H1 (cell line): ENCODE data around the gene FIZ1. TPM values are rescaled to one million over a fixed set of nuclear protein-coding genes. Genes with fewer than 3 reads are reported as not detected.

ENCODE experiments used
- CTCF ChIA-PET: fragments of 300-600 bp; sonication (Branson Sonifier 250); formaldehyde crosslinking; loops from one replicate; lab custom pipeline; 2021; ENCODE audit not compliant: partially characterized antibody; lab: Charles Lee
- POLR2A ChIA-PET: fragments of 300-600 bp; sonication (Branson Sonifier 250); formaldehyde crosslinking; loops from one replicate; lab custom pipeline; 2021; ENCODE audit warnings: inconsistent platforms; ENCODE audit not compliant: partially characterized antibody; lab: Charles Lee
- DNase-seq, 2 experiments: peaks; one replicate each; pipeline versions ENCODE4 v3.0.0 to v3.0.0-alpha.2; 2010 to 2022; ENCODE audit warnings: low spot score in 2 of 2, low read depth in 1 of 2, mixed read lengths in 1 of 2
- FAIRE-seq: peaks from 2 replicates; lab custom pipeline; 2011; peaks lifted over from hg19 to GRCh38; lab: Jason Lieb, UNC
- H2AFZ ChIP-seq: 2 replicates; pipeline ENCODE4 v1.8.1; 2012; ENCODE audit warnings: low read length, inconsistent platforms
- H2AK5ac ChIP-seq: 2 replicates; pipeline ENCODE4 v1.6.1; 2013; ENCODE audit warnings: low read depth, low read length
- H2BK120ac ChIP-seq: replicated peaks from 2 replicates; pipeline ENCODE3; 2013; ENCODE audit warnings: low read depth, low read length, inconsistent platforms
- H2BK12ac ChIP-seq: 2 replicates; pipeline ENCODE4 v1.6.1; 2013; ENCODE audit warnings: low read depth, low read length
- H2BK15ac ChIP-seq: 2 replicates; pipeline ENCODE4 v1.6.1; 2013; ENCODE audit warnings: low read length
- H2BK20ac ChIP-seq: 2 replicates; pipeline ENCODE4 v1.6.1; 2013; ENCODE audit warnings: low read length
- H2BK5ac ChIP-seq: 2 replicates; pipeline ENCODE4 v1.6.1; 2013; ENCODE audit warnings: low read depth, low read length
- H3K14ac ChIP-seq: 2 replicates; pipeline ENCODE4 v1.6.1; 2013; ENCODE audit warnings: inconsistent platforms; ENCODE audit not compliant: insufficient read length
- H3K18ac ChIP-seq: 2 replicates; pipeline ENCODE4 v1.6.1; 2013; ENCODE audit warnings: low read length; ENCODE audit errors: extremely low read depth
- H3K23ac ChIP-seq: 2 replicates; pipeline ENCODE4 v1.6.1; 2013; ENCODE audit warnings: inconsistent platforms; ENCODE audit not compliant: insufficient read length
- H3K23me2 ChIP-seq: 2 replicates; pipeline ENCODE4 v1.6.1; 2013; ENCODE audit warnings: low read depth, low read length
- H3K27ac ChIP-seq: 2 replicates; pipeline ENCODE4 v1.6.1; 2011; ENCODE audit warnings: low read depth, low read length, inconsistent platforms
- H3K27me3 ChIP-seq, 4 experiments: replicated peaks in 1 of 4; 1 replicate in 1 of 4; 2 replicates in 3 of 4; pipeline versions ENCODE4 v1.6.1 to v1.8.1; 2011 to 2013; ENCODE audit warnings: low read length in 3 of 4, mild to moderate bottlenecking in 3 of 4, inconsistent platforms in 2 of 4, mixed read lengths in 2 of 4, moderate library complexity in 1 of 4; ENCODE audit not compliant: control insufficient read depth in 3 of 4, insufficient read depth in 3 of 4; ENCODE audit errors: extremely low read depth in 1 of 4
- H3K36me3 ChIP-seq, 4 experiments: 2 replicates each; pipeline versions ENCODE4 v1.6.1 to v1.8.1; 2011 to 2013; ENCODE audit warnings: mild to moderate bottlenecking in 4 of 4, low read length in 3 of 4, moderate library complexity in 2 of 4, control low read depth in 1 of 4, inconsistent platforms in 1 of 4; ENCODE audit not compliant: insufficient read depth in 4 of 4, control insufficient read depth in 2 of 4
- H3K4ac ChIP-seq: replicated peaks from 2 replicates; pipeline ENCODE3; 2013; ENCODE audit warnings: low read length, low read depth, mixed read lengths, inconsistent platforms; ENCODE audit not compliant: insufficient read length
- H3K4me1 ChIP-seq, 4 experiments: replicated peaks in 1 of 4; 1 replicate in 1 of 4; 2 replicates in 3 of 4; pipeline versions ENCODE4 v1.6.1 to v1.8.1; 2011 to 2013; ENCODE audit warnings: low read length in 3 of 4, inconsistent platforms in 2 of 4, mixed read lengths in 1 of 4; ENCODE audit not compliant: insufficient read depth in 4 of 4, control insufficient read depth in 3 of 4
- H3K4me2 ChIP-seq, 2 experiments: 2 replicates each; pipeline versions ENCODE4 v1.6.1 to v1.8.1; 2011 to 2013; ENCODE audit warnings: low read depth in 2 of 2, low read length in 2 of 2, control low read depth in 1 of 2, inconsistent platforms in 1 of 2, mild to moderate bottlenecking in 1 of 2; ENCODE audit not compliant: insufficient read depth in 1 of 2
- H3K4me3 ChIP-seq, 4 experiments: fragments of 200-600, 300-600 bp in 1 of 4; sonication (generic), shearing (Covaris generic), sonication (Bioruptor Twin) in 1 of 4; 2 replicates each; pipeline versions ENCODE4 v1.5.1 to v1.8.1; 2011 to 2016; ENCODE audit warnings: low read length in 4 of 4, low read depth in 3 of 4, control low read depth in 2 of 4, inconsistent platforms in 2 of 4, mild to moderate bottlenecking in 2 of 4, mixed read lengths in 1 of 4, moderate library complexity in 1 of 4; ENCODE audit not compliant: insufficient read depth in 2 of 4; ENCODE audit errors: extremely low read depth in 1 of 4
- H3K56ac ChIP-seq: replicated peaks from 2 replicates; pipeline ENCODE3; 2013; ENCODE audit warnings: low read depth, mild to moderate bottlenecking, mixed read lengths, low read length, inconsistent platforms; ENCODE audit not compliant: insufficient read length
- H3K79me1 ChIP-seq: 2 replicates; pipeline ENCODE4 v1.6.1; 2013; ENCODE audit warnings: low read depth, low read length, control low read depth
- H3K79me2 ChIP-seq, 2 experiments: 2 replicates each; pipeline versions ENCODE4 v1.6.1 to v1.8.1; 2012 to 2013; ENCODE audit warnings: low read length in 2 of 2, mild to moderate bottlenecking in 2 of 2, inconsistent platforms in 1 of 2; ENCODE audit not compliant: insufficient read depth in 2 of 2, control insufficient read depth in 1 of 2
- H3K9ac ChIP-seq, 4 experiments: replicated peaks in 1 of 4; 1 replicate in 1 of 4; 2 replicates in 3 of 4; pipeline versions ENCODE4 v1.6.1 to v1.8.1; 2011 to 2013; ENCODE audit warnings: low read depth in 3 of 4, low read length in 3 of 4, control low read depth in 2 of 4, mild to moderate bottlenecking in 2 of 4, moderate library complexity in 2 of 4, inconsistent platforms in 1 of 4; ENCODE audit errors: extremely low read depth in 1 of 4
- H3K9me3 ChIP-seq, 2 experiments: 2 replicates each; pipeline versions ENCODE4 v1.6.1 to v1.8.1; 2012 to 2013; ENCODE audit warnings: mild to moderate bottlenecking in 2 of 2, moderate library complexity in 2 of 2, control low read depth in 1 of 2, inconsistent platforms in 1 of 2, low read depth in 1 of 2, low read length in 1 of 2, mixed read lengths in 1 of 2; ENCODE audit not compliant: insufficient read depth in 2 of 2
- H4K20me1 ChIP-seq, 2 experiments: replicated peaks in 1 of 2; 2 replicates each; pipeline versions ENCODE3 to v1.8.1; 2011 to 2013; ENCODE audit warnings: inconsistent platforms in 2 of 2, low read length in 2 of 2, mild to moderate bottlenecking in 1 of 2; ENCODE audit not compliant: insufficient read depth in 2 of 2, control insufficient read depth in 1 of 2
- H4K5ac ChIP-seq: 2 replicates; pipeline ENCODE4 v1.6.1; 2013; ENCODE audit warnings: low read length, low read depth, mixed read lengths, inconsistent platforms; ENCODE audit not compliant: insufficient read length
- H4K8ac ChIP-seq: 2 replicates; pipeline ENCODE4 v1.8.0; 2013; ENCODE audit warnings: mild to moderate bottlenecking, moderate library complexity, low read length, inconsistent platforms; ENCODE audit not compliant: insufficient read depth; ENCODE audit errors: extremely low read depth
- H4K91ac ChIP-seq: replicated peaks from 2 replicates; pipeline ENCODE3; 2013; ENCODE audit warnings: low read length, mixed read lengths, inconsistent platforms; ENCODE audit not compliant: insufficient read length
- ATF3 ChIP-seq: IDR thresholded peaks from 2 replicates; pipeline ENCODE4 v1.6.1; 2011; ENCODE audit warnings: low read depth, mild to moderate bottlenecking, low read length; ENCODE audit not compliant: insufficient read depth
- BRCA1 ChIP-seq: IDR thresholded peaks from 2 replicates; pipeline ENCODE4 v1.6.1; 2012; ENCODE audit warnings: low read depth, low read length, improper control_type of control experiment
- CTCF ChIP-seq, 3 experiments: IDR thresholded peaks; 1 replicate in 2 of 3; 2 replicates in 1 of 3; pipeline versions ENCODE4 v1.5.1 to v1.6.1; 2011; ENCODE audit warnings: low read length in 3 of 3, mild to moderate bottlenecking in 3 of 3, inconsistent platforms in 2 of 3, low read depth in 1 of 3, moderate library complexity in 1 of 3; ENCODE audit not compliant: insufficient read depth in 1 of 3; ENCODE audit errors: control extremely low read depth in 1 of 3
- E2F6 ChIP-seq: IDR thresholded peaks from 2 replicates; pipeline ENCODE4 v1.6.1; 2012; ENCODE audit warnings: inconsistent platforms
- KDM4A ChIP-seq: IDR thresholded peaks from one replicate; pipeline ENCODE4 v1.7.1; 2012; ENCODE audit warnings: low read depth, mild to moderate bottlenecking, moderate library complexity, low read length, inconsistent platforms; ENCODE audit not compliant: severe bottlenecking
- NRF1 ChIP-seq: IDR thresholded peaks from 2 replicates; pipeline ENCODE4 v1.6.1; 2011; ENCODE audit warnings: mild to moderate bottlenecking, low read depth, low read length, improper control_type of control experiment
- PHF8 ChIP-seq: fragments of 200-600 bp; sonication (generic); conservative IDR thresholded peaks from 2 replicates; pipeline ENCODE4 v1.7.1; 2012; ENCODE audit warnings: low read depth, mild to moderate bottlenecking, inconsistent platforms, low read length, moderate library complexity
- TAF1 ChIP-seq: IDR thresholded peaks from 2 replicates; pipeline ENCODE4 v1.6.1; 2011; ENCODE audit warnings: mild to moderate bottlenecking, low read depth, low read length
- TBP ChIP-seq: IDR thresholded peaks from 2 replicates; pipeline ENCODE4 v1.6.1; 2011; ENCODE audit warnings: low read depth, low read length, improper control_type of control experiment
- YY1 ChIP-seq: IDR thresholded peaks from 2 replicates; pipeline ENCODE4 v1.6.1; 2011; ENCODE audit warnings: low read depth, mild to moderate bottlenecking, low read length
- WGBS, 2 experiments: shearing (Covaris generic) in 1 of 2; methylation state at CpG; one replicate each; pipeline versions ENCODE4 v1.1.6 to v1.1.7; 2013 to 2015; ENCODE audit warnings: low lambda C conversion rate in 2 of 2, mixed read lengths in 2 of 2, inconsistent platforms in 1 of 2, low coverage in 1 of 2, missing lambda C conversion rate in 1 of 2; ENCODE audit not compliant: insufficient replicate concordance in 2 of 2, insufficient coverage in 1 of 2, insufficient read length in 1 of 2; ENCODE audit errors: extremely low coverage in 1 of 2, missing lambda C conversion rate in 1 of 2; 5-methylcytosine and 5-hydroxymethylcytosine counted together
- polyA plus RNA-seq, 7 experiments: library from polyadenylated mRNA; depleted of rRNA in 3 of 7; stranded (reverse) in 5 of 7; unstranded in 2 of 7; fragments of >200 nt in 5 of 7; fragments of 200-250 nt in 2 of 7; gene quantifications; 1 replicate in 5 of 7; 2 replicates in 1 of 7; 4 replicates in 1 of 7; pipeline versions ENCODE4 v1.2.1 to v1.2.3, GENCODE V29; 2011 to 2013; ENCODE audit warnings: missing spikeins in 2 of 7, mixed read lengths in 2 of 7
- total RNA-seq: library from RNA; stranded (reverse); fragmentation: NEBNext Ultra II Directional; extraction: Animal tissue kit (Norgen Biotek cat#: 25700); gene quantifications from 2 replicates; pipeline ENCODE4 v1.2.1, GENCODE V29; 2021

Gene FIZ1
- total and polyA plus RNA-seq, 2 of the 8 experiments (the other 6 are each of a cell fraction or from before 2014, with no cell fraction given) = 9.1 to 18.5 TPM

- FAIRE-seq (no peak), DNase-seq (no peak)
- ChIA-PET POLR2A (interaction anchor here (0.9 kb wide), 1 partner anchor 17 kb away, joined by 4 read pairs; no protein-coding TSS in a partner anchor), CTCF (interaction anchor here (0.7 kb wide), 1 partner anchor 30 kb away, joined by 3 read pairs; no protein-coding TSS in a partner anchor)
- Histone ChIP-seq H2AK5ac (no peak overlapping the region), H3K4me1 (no peaks in the 10 kb centered on the region), H3K27ac (no peak overlapping the region), H3K18ac (no peak overlapping the region), H4K8ac (no peak overlapping the region), H3K9me3 (no peaks in the 10 kb centered on the region), H2BK5ac (no peak overlapping the region), H3K14ac (no peak overlapping the region), H3K4ac (no peak overlapping the region), H4K5ac (no peak overlapping the region), H3K23ac (no peak overlapping the region), H3K4me3 (no peak overlapping the region), H3K27me3 (no peaks in the 10 kb centered on the region), H4K91ac (no peak overlapping the region), H2BK20ac (no peak overlapping the region), H2BK15ac (no peak overlapping the region), H2BK120ac (no peak overlapping the region), H3K23me2 (peaks cover 6% of the 10 kb centered on the region; the same call in 1 of the 2 replicates), H3K9ac (no peak overlapping the region), H2BK12ac (no peak overlapping the region), H3K4me2 (no peak overlapping the region), H2AFZ (no peak overlapping the region), H3K79me1 (peaks cover 8% of the 10 kb centered on the region; the same call in 1 of the 2 replicates), H3K56ac (no peak overlapping the region), H3K36me3 (peaks cover 7 to 23% (median 9%) of the 10 kb centered on the region in 4 experiments; a peak in 7 of 8 replicates), H3K79me2 (peaks cover 5 to 6% of the 10 kb centered on the region in 2 experiments; a peak in 3 of 4 replicates), H4K20me1 (peaks cover 0 to 4% of the 10 kb centered on the region in 2 experiments)
- WGBS, 2 experiments = 89% methylated on average over 5 of the region's 5 CpGs; no CpG with 5 or more reads in 1 of the 2 experiments
- TF ChIP-seq NRF1 (no peak), CTCF (IDR thresholded peaks at IDR 0.05; ENCODE audit: control extremely low read depth in 1 of 3, insufficient read depth in 1 of 3, low read depth in 1 of 3, low read length in 3 of 3) (no peak), E2F6 (no peak), PHF8 (no peak), BRCA1 (no peak), TAF1 (no peak), ATF3 (no peak), TBP (no peak), KDM4A (no peak), YY1 (no peak)
Observed at GRCh38 chr19:55576746-55577145, 22.6 kb downstream of the FIZ1 start.
